ENCODE data around the gene CEP135.

The CEP135 gene

DNA sequence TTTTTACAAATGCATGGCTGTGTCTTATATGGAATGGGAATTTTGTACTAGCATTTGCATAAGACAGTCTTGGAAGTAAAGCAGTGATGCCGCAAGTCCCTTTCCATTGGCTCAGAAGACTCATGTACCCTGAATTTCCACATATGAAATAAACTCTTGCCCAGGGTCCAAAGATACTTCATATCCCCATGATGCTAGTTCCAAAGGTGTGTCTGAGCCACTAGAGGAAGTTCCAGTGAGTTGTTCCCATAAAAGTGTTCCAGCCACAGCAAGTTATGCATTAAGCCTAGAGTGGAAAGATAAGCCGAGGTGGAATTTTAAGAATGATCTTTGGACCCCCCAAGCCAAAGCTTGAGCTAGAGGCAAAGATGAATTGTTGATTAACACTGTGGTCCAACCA lies 9.3 kb upstream of the CEP135 start:
- no peak for DNase-seq (ENCODE audit: extremely low read depth, low read depth)

DNA sequence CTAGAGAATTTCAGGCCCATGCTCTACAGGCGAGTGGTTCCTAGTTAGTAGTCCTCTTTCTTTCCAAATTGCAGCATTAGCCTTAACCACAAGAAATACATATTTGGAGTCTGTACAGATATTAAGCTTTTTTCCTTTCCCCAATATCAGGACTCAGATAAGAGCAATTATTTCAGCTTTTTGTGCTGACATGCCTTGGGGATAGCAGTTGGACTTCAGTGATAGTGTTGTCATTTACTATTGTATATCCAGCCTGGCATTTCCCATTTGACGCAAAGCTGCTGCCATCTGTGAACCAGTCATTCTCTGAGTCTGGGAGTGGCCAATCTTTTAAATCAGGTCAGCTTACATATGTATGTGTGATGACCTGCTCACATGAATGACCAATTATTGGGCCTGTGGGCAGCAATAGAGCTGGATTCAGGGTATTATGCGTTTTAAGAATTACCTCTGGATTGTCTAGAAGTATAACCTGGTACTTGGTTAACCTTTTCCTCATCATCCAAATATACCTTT lies 6.8 kb upstream of the CEP135 start:
- DNase-seq (ENCODE audit: extremely low read depth, low read depth), result no peak
- TF ChIP-seq, protein P1, sequence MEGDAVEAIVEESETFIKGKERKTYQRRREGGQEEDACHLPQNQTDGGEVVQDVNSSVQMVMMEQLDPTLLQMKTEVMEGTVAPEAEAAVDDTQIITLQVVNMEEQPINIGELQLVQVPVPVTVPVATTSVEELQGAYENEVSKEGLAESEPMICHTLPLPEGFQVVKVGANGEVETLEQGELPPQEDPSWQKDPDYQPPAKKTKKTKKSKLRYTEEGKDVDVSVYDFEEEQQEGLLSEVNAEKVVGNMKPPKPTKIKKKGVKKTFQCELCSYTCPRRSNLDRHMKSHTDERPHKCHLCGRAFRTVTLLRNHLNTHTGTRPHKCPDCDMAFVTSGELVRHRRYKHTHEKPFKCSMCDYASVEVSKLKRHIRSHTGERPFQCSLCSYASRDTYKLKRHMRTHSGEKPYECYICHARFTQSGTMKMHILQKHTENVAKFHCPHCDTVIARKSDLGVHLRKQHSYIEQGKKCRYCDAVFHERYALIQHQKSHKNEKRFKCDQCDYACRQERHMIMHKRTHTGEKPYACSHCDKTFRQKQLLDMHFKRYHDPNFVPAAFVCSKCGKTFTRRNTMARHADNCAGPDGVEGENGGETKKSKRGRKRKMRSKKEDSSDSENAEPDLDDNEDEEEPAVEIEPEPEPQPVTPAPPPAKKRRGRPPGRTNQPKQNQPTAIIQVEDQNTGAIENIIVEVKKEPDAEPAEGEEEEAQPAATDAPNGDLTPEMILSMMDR (IDR thresholded peaks at IDR 0.05; ENCODE audit: low read depth, low read length), result no peak

More for the DNA sequence above, 9.3 kb upstream of the CEP135 start:
- TF ChIP-seq, protein P1 (IDR thresholded peaks at IDR 0.05; ENCODE audit: low read depth, low read length), result no peak

- TF ChIP-seq, protein P1 (IDR thresholded peaks at IDR 0.05; ENCODE audit: low read depth, low read length), result no peak
- DNase-seq (ENCODE audit: extremely low read depth, low read depth), result no peak
Measured at GRCh38 chr4:55947254-55947882, 1.4 kb upstream of the CEP135 start.

- DNase-seq (ENCODE audit: extremely low read depth, low read depth), result peak; percentile 68
- TF ChIP-seq, protein P1 (IDR thresholded peaks at IDR 0.05; ENCODE audit: low read depth, low read length), result no peak
Measured at GRCh38 chr4:55947912-55948725, 626 bp upstream of the CEP135 start.

DNA sequence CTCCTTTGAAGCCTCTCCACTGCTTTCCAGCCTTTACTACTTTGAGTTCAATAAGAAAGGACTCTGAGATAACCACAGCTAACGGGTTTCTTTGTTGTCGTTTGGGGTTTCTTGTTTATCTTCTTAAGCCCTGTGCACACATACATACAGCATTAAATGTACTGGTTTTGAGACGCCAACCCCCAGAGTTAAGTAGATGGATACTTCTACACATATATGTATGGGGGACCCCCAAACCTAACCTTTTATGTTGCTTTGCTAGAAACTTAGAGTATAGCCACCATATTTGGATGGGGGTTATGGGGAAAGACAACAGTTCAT lies 697 bp downstream of the CEP135 start:
- no peak for DNase-seq (ENCODE audit: extremely low read depth, low read depth)

GRCh38 chr4:55951191-55951922 lies 2.6 kb downstream of the CEP135 start:
- TF ChIP-seq, protein P1 (IDR thresholded peaks at IDR 0.05; ENCODE audit: low read depth, low read length), result no peak
- no peak for DNase-seq (ENCODE audit: extremely low read depth, low read depth)

More for the DNA sequence above, 697 bp downstream of the CEP135 start:
- TF ChIP-seq, protein P1 (IDR thresholded peaks at IDR 0.05; ENCODE audit: low read depth, low read length), result no peak

Measured in AG09319 (cell line).